ENCODE results near the gene SREBF2. TPM values are rescaled to one million over a fixed set of nuclear protein-coding genes. Genes with fewer than 3 reads are reported as not detected.

Gene SREBF2
- total RNA-seq, 1 donor from 2014 or later = 129 TPM

DNA sequence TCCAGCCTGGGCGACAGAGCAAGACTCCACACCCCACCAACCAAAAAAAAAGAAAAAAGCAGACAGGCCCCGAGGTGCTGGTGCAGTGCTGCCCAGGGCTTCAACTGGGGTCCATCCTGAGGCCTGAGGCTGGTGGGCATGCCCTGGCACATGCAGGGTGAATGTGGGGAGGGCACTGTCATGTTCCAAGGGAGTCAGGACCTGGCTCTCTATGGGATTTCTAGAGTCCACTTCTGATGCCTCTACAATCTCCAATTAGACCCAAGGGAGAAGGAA is 103.9 kb downstream of the SREBF2 start:
- Mint-ChIP-seq H3K36me3 (peaks cover 2% of the 10 kb centered on the region), H3K4me3 (no peak overlapping the region), H3K27ac (no peak overlapping the region), H3K9me3 (no peaks in the 10 kb centered on the region), H3K4me1 (no peaks in the 10 kb centered on the region), H3K27me3 (ENCODE audit: low read depth) (no peaks in the 10 kb centered on the region)
- TF ChIP-seq, protein P1, sequence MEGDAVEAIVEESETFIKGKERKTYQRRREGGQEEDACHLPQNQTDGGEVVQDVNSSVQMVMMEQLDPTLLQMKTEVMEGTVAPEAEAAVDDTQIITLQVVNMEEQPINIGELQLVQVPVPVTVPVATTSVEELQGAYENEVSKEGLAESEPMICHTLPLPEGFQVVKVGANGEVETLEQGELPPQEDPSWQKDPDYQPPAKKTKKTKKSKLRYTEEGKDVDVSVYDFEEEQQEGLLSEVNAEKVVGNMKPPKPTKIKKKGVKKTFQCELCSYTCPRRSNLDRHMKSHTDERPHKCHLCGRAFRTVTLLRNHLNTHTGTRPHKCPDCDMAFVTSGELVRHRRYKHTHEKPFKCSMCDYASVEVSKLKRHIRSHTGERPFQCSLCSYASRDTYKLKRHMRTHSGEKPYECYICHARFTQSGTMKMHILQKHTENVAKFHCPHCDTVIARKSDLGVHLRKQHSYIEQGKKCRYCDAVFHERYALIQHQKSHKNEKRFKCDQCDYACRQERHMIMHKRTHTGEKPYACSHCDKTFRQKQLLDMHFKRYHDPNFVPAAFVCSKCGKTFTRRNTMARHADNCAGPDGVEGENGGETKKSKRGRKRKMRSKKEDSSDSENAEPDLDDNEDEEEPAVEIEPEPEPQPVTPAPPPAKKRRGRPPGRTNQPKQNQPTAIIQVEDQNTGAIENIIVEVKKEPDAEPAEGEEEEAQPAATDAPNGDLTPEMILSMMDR (IDR thresholded peaks at IDR 0.05; ENCODE audit: unreplicated experiment) = no peak
- DNase-seq (ENCODE audit: low spot score in 2 of 2, unreplicated experiment in 2 of 2) = no peak

DNA sequence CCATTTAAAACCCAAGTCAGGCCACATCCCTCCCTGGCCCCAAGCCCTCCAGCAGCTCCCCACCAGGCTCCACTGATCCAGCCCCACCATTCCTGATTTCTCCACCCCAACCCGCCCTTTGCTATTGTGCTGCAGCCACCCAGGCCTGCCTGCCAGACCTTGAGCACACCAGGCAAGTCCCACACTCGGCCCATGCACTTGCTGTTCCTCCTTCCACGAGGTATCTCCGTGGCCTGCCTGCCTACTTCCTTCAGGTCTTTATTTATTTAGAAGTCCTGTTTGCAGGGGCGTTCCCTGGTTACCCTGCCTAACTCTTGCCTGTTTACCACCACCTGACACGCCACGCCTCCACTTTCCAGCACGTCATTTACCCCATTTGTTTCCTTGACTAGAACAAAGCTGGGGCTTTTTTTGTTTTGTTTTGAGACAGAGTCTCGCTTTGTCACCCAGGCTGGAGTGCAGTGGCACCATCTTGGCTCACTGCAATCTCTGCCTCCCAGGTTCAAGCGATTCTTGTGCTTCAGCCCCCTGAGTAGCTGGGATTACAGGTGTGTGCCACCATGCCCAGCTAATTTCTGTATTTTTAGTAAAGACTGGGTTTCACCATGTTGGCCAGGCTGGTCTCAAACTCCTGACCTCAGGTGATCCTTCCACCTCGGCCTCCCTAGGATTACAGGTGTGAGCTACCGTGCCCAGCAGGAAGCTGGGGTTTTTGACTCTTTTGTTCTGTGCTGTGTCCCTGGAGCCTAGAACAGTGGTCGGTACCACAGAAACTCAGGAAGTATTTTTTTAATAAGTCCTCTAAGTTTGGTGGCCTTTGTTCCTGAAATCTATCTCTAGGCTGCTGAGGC is 107.3 kb downstream of the SREBF2 start:
- no peaks in the 10 kb centered on the region for H3K27me3 Mint-ChIP-seq (ENCODE audit: low read depth)
- no peaks in the 10 kb centered on the region for H3K4me1 Mint-ChIP-seq
- H3K9me3 Mint-ChIP-seq = no peaks in the 10 kb centered on the region
- peaks cover 4% of the 10 kb centered on the region for H3K36me3 Mint-ChIP-seq
- no peak overlapping the region for H3K4me3 Mint-ChIP-seq
- TF ChIP-seq, protein P1 (IDR thresholded peaks at IDR 0.05; ENCODE audit: unreplicated experiment) = no peak
- H3K27ac Mint-ChIP-seq = peak overlapping the region; percentile 32
- no peak for DNase-seq (ENCODE audit: low spot score in 2 of 2, unreplicated experiment in 2 of 2)

DNA sequence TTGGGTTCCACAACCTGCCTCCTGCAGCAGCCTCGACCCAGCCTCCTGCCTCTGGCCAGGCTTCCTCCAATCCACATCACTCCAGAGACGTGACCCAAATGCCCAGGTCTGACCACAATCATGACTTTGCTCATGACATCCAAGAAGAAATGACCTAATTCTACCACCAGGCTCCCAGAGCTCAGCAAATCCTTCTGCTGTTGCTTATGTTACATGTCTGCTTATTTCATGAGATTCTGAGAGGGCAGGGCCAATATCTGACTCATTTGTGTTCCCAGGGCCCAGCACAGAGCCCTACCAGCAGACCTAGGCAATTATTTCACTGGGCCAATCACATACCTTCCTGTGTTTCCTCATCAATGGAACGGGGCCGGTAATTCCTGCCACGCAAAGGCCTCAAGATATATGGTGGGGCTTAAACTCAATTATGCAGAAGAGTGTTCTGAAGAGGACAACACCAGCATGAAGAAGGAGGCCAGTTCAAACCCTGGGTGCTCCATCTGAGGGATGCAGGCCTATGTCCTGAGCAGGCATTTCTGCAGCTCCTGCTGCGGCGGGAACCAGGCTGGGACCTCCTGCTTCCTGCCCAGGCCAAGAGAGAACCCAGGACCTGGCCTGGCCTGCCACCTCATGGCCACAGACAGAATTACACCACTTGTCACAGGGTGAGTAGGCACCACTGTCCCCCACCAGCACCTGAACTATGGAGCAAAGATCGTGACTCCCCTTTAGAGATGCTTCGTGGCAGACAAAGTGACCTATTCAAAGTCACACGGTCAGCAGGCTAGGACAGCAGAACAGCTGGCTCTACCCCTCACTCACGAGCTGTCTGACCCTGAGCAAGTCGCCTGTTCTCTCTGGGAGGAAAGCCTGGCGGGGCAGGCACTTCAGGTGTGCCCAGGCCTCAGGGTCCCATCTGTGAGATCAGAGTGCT is 108.2 kb downstream of the SREBF2 start:
- H3K36me3 Mint-ChIP-seq = peaks cover 5% of the 10 kb centered on the region
- no peaks in the 10 kb centered on the region for H3K27me3 Mint-ChIP-seq (ENCODE audit: low read depth)
- H3K4me3 Mint-ChIP-seq = no peak overlapping the region
- H3K27ac Mint-ChIP-seq = peak overlapping the region; percentile 7
- peaks cover 7% of the 10 kb centered on the region for H3K4me1 Mint-ChIP-seq
- DNase-seq (ENCODE audit: low spot score in 2 of 2, unreplicated experiment in 2 of 2) = peak; percentile 55 to 85
- H3K9me3 Mint-ChIP-seq = no peaks in the 10 kb centered on the region
- TF ChIP-seq, protein P1 (IDR thresholded peaks at IDR 0.05; ENCODE audit: unreplicated experiment) = peak; percentile 89

DNA sequence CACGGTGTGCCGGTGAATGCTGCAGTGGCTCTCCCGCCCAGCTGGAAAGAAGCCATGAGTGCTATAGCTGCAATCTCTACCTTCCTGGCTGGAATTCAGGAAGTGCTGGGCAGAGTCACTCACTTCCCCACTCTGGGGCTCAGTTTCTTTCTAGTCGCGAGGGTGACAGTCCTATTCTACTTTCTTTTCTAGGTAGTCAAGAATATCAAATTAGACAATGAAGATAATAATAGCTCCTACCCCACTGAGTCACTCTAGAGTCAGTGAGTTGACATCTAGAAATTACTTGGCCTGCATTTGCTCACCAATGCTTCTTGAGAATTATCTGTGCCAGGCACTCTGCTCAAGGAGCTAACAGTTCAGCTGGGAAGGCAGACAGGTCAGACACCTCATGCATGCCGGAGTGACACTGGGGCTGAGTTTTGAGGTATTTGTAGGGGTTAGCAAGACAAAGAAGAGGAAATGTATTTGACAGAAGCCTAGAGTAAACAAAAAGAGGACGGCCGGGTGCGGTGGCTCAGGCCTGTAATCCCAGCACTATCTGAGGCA is 110.8 kb downstream of the SREBF2 start:
- Mint-ChIP-seq H3K36me3 (peaks cover 5% of the 10 kb centered on the region), H3K4me1 (peaks cover 14% of the 10 kb centered on the region), H3K27me3 (ENCODE audit: low read depth) (no peaks in the 10 kb centered on the region), H3K9me3 (no peaks in the 10 kb centered on the region), H3K27ac (no peak overlapping the region), H3K4me3 (no peak overlapping the region)
- DNase-seq (ENCODE audit: low spot score in 2 of 2, unreplicated experiment in 2 of 2) = no peak
- TF ChIP-seq, protein P1 (IDR thresholded peaks at IDR 0.05; ENCODE audit: unreplicated experiment) = no peak

GRCh38 chr22:41946629-41947423 is 113.9 kb downstream of the SREBF2 start, which contains the start of gene CENPM:
Gene CENPM, minus strand, starts transcription at chr22:41947152. Its CDS starts 76 bp downstream, at chr22:41947076.
- Mint-ChIP-seq H3K9me3 (no peaks in the 10 kb centered on the region), H3K36me3 (peaks cover 4% of the 10 kb centered on the region), H3K4me1 (peaks cover 25% of the 10 kb centered on the region), H3K27ac (peak within 1 kb of the TSS; percentile 72), H3K27me3 (ENCODE audit: low read depth) (no peaks in the 10 kb centered on the region), H3K4me3 (peak within 1 kb of the TSS; percentile 86)
- TF ChIP-seq, protein P1 (IDR thresholded peaks at IDR 0.05; ENCODE audit: unreplicated experiment) = no peak
- peak; percentile 87 to 95 for DNase-seq (ENCODE audit: low spot score in 2 of 2, unreplicated experiment in 2 of 2)
